Lung (tissue), 12 donors: ENCODE measurements around the gene ALDH2. TPM values are rescaled to one million over a fixed set of nuclear protein-coding genes. Genes with fewer than 3 reads are reported as not detected.

Experiments
- ATAC-seq: fragments of 200-7000 bp; cut with Tn5 transposase; one replicate; pipeline ENCODE4 v1.9.1; 2020; ENCODE audit warnings: moderate number of reproducible peaks; ENCODE audit not compliant: insufficient read depth, low FRiP score
- DNase-seq, 3 donors: peaks; one replicate each; pipeline ENCODE4 v3.0.0-alpha.2; 2013 to 2017
- H3K27ac ChIP-seq, 2 donors: one replicate each; pipeline ENCODE4 v1.5.1; 2013; ENCODE audit warnings: mild to moderate bottlenecking in 2 of 2, moderate library complexity in 2 of 2, control low read depth in 1 of 2, inconsistent platforms in 1 of 2, low read depth in 1 of 2, low read length in 1 of 2
- H3K27me3 ChIP-seq, 3 donors: one replicate each; pipeline ENCODE4 v1.5.1; 2013; ENCODE audit warnings: low read length in 2 of 3; ENCODE audit not compliant: control insufficient read depth in 3 of 3, insufficient read depth in 3 of 3
- H3K36me3 ChIP-seq, 4 donors: one replicate each; pipeline ENCODE4 v1.5.1; 2013; ENCODE audit warnings: low read length in 4 of 4, mild to moderate bottlenecking in 1 of 4, moderate library complexity in 1 of 4; ENCODE audit not compliant: control insufficient read depth in 4 of 4, insufficient read depth in 4 of 4
- H3K4me1 ChIP-seq, 5 donors: one replicate each; pipeline ENCODE4 v1.5.1; 2013; ENCODE audit warnings: low read length in 5 of 5, mild to moderate bottlenecking in 2 of 5, moderate library complexity in 1 of 5; ENCODE audit not compliant: control insufficient read depth in 5 of 5, insufficient read depth in 5 of 5
- H3K4me3 ChIP-seq: one replicate; pipeline ENCODE4 v1.5.1; 2013; ENCODE audit warnings: mild to moderate bottlenecking, control low read depth, moderate library complexity
- H3K9ac ChIP-seq, 2 donors: one replicate each; pipeline ENCODE4 v1.5.1; 2013; ENCODE audit warnings: low read length in 2 of 2, control low read depth in 1 of 2; ENCODE audit not compliant: insufficient read depth in 1 of 2
- H3K9me3 ChIP-seq, 4 donors: one replicate each; pipeline ENCODE4 v1.5.1; 2013; ENCODE audit warnings: low read length in 3 of 4, mild to moderate bottlenecking in 1 of 4, moderate library complexity in 1 of 4; ENCODE audit not compliant: control insufficient read depth in 4 of 4, insufficient read depth in 3 of 4
- WGBS, 2 donors: extraction: QIAGEN DNeasy Blood & Tissue Kit; methylation state at CpG; one replicate each; pipeline ENCODE4 v1.1.7; 2013; 5-methylcytosine and 5-hydroxymethylcytosine counted together
- polyA plus RNA-seq, 2 donors: library from polyadenylated mRNA; stranded (reverse); fragments of 200-250 nt; gene quantifications; one replicate each; pipeline ENCODE4 v1.2.1, GENCODE V29; 2013
- total RNA-seq, 2 donors: library from RNA; depleted of rRNA in 1 of 2; stranded (reverse); fragments of >200 nt in 1 of 2; gene quantifications; one replicate each; pipeline ENCODE4 v1.2.1, GENCODE V29; 2014 to 2021
- TF ChIP-seq, protein P1 (sequence below): IDR thresholded peaks from 2 replicates; pipeline ENCODE4 v1.5.1; 2012; ENCODE audit warnings: mild to moderate bottlenecking; ENCODE audit errors: control extremely low read depth, extremely low read depth
- donor health status: control.
- donor health status: control.
- donor health status: Bipolar disorder and iron deficiency.
- donor health status: healthy.
- donor health status: DM: yes; HTN: yes; CAD: no.

Gene ALDH2
- total and polyA plus RNA-seq, 4 donors: 48.5 to 324 (median 158) TPM

DNA sequence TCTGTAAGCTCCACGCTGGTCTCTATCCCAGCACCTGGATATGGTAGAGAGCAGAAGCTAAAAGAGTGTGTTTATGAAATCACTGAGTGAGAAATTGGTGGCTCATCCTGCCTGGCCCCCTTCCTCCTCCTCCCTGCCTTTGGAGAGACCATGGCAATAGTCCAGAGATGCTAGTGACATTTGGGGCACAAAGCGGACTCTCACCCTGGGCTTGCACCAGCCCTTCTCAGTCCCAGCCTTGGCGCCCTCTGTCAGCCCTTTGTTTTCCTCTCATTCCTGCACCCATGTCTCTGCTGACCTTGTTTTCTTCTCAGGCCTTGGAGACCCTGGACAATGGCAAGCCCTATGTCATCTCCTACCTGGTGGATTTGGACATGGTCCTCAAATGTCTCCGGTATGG, 18.2 kb downstream of the ALDH2 start:
- Histone ChIP-seq H3K9me3 (peaks cover 0 to 5% (median 2%) of the 10 kb centered on the region in 4 donors), H3K9ac (no peak overlapping the region), H3K36me3 (peaks cover 12 to 46% (median 41%) of the 10 kb centered on the region in 4 donors), H3K27ac (no peak overlapping the region), H3K27me3 (no peaks in the 10 kb centered on the region), H3K4me3 (no peak overlapping the region), H3K4me1 (peaks cover 0 to 14% (median 0%) of the 10 kb centered on the region in 5 donors)
- DNase-seq (no peak), ATAC-seq (no peak)
- 95% methylated on average over 4 of the region's 4 CpGs for WGBS, 2 donors
- TF ChIP-seq, protein P1, sequence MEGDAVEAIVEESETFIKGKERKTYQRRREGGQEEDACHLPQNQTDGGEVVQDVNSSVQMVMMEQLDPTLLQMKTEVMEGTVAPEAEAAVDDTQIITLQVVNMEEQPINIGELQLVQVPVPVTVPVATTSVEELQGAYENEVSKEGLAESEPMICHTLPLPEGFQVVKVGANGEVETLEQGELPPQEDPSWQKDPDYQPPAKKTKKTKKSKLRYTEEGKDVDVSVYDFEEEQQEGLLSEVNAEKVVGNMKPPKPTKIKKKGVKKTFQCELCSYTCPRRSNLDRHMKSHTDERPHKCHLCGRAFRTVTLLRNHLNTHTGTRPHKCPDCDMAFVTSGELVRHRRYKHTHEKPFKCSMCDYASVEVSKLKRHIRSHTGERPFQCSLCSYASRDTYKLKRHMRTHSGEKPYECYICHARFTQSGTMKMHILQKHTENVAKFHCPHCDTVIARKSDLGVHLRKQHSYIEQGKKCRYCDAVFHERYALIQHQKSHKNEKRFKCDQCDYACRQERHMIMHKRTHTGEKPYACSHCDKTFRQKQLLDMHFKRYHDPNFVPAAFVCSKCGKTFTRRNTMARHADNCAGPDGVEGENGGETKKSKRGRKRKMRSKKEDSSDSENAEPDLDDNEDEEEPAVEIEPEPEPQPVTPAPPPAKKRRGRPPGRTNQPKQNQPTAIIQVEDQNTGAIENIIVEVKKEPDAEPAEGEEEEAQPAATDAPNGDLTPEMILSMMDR: no peak

DNA sequence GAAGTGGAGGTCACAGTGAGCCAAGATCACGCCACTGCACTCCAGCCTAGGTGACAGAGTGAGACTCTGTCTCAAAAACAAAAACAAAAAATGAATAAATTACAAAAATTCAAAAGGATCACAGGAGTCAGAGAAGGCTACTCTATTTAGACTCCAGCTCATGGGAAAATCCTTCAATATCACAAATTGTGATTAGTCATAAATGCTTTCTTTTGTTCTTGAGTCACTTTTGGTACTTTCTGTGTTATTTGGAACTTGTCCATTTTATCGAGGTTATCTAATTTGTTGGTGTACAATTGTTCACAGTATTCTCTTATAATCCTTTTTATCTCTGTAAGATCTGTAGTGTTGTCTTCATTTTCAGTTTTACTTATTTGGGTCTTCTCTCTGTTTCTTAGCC, 18.9 kb downstream of the ALDH2 start:
- peaks cover 15 to 52% (median 47%) of the 10 kb centered on the region in 4 donors for H3K36me3 ChIP-seq
- H3K27me3 ChIP-seq: no peaks in the 10 kb centered on the region
- TF ChIP-seq, protein P1: no peak
- no peak overlapping the region for H3K27ac ChIP-seq
- peaks cover 0 to 8% (median 0%) of the 10 kb centered on the region in 5 donors for H3K4me1 ChIP-seq
- no peak for ATAC-seq
- peaks cover 0 to 5% (median 2%) of the 10 kb centered on the region in 4 donors for H3K9me3 ChIP-seq
- no peak overlapping the region for H3K9ac ChIP-seq
- WGBS, 2 donors: 75 to 87% methylated on average over 2 of the region's 2 CpGs
- no peak overlapping the region for H3K4me3 ChIP-seq
- DNase-seq: no peak

DNA sequence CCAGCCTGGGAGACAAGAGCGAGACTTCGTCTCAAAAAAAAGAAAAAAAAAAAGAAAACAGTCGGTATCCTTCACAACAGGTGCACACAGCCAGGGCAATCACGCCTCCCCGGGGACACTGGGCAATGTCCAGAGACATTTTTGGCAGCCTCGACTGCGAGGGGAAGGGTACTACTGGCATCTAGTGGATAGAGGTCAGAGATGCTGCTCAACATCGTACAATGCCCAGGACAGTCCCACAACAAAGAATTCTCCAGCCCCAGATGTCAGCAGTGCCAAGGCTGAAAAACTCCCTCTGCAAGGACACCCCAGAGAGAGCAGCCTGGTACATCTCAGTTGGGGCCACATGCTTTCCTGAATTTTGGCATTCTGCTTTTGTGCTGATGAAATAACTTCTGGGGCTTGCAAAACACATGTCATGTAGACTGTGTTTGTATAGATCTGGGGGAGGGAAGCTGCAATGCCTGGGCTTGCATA, 21.5 kb downstream of the ALDH2 start:
- H3K27ac ChIP-seq: peak overlapping the region in 1 of 2 donors; percentile 32
- H3K9me3 ChIP-seq: peaks cover 0 to under 1% (median 0%) of the 10 kb centered on the region in 4 donors
- DNase-seq (peak in 2 of 3 donors; percentile 24 to 33), ATAC-seq (no peak)
- H3K9ac ChIP-seq: no peak overlapping the region
- 53% methylated on average over 8 of the region's 8 CpGs for WGBS, 2 donors
- peaks cover 17 to 64% (median 49%) of the 10 kb centered on the region in 4 donors for H3K36me3 ChIP-seq
- H3K4me1 ChIP-seq: peaks cover 0 to 5% (median 0%) of the 10 kb centered on the region in 5 donors
- TF ChIP-seq, protein P1: no peak
- H3K27me3 ChIP-seq: no peaks in the 10 kb centered on the region
- no peak overlapping the region for H3K4me3 ChIP-seq

DNA sequence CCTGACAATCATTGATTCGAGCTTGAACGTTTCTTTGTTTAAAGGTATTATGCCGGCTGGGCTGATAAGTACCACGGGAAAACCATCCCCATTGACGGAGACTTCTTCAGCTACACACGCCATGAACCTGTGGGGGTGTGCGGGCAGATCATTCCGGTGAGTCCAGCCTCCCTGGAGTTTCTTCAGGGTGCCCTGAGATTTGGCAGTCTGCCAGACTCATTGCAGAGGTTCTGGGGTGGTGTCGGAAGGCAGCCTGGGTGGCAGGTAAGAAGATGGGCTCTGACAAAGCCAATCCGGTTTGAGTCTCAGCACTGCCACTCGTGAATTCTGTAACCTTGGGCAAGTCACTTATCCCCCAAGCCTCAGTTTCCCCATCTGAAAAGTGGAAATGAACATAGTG, 23.0 kb downstream of the ALDH2 start:
- no peaks in the 10 kb centered on the region for H3K9me3 ChIP-seq
- WGBS, 2 donors: 84 to 92% methylated on average over 11 of the region's 11 CpGs
- DNase-seq (no peak), ATAC-seq (no peak)
- TF ChIP-seq, protein P1: no peak
- H3K27me3 ChIP-seq: no peaks in the 10 kb centered on the region
- no peak overlapping the region for H3K4me3 ChIP-seq
- H3K9ac ChIP-seq: no peak overlapping the region
- peak overlapping the region in 1 of 2 donors; percentile 4 for H3K27ac ChIP-seq
- peaks cover 17 to 52% (median 46%) of the 10 kb centered on the region in 4 donors for H3K36me3 ChIP-seq
- peaks cover 0 to 5% (median 0%) of the 10 kb centered on the region in 5 donors for H3K4me1 ChIP-seq
